Muscle layer of duodenum (tissue), 2 donors: Measurements from ENCODE around the gene TTF1.

ENCODE experiments used
- H3K27ac ChIP-seq: one replicate; pipeline ENCODE4 v1.7.0; 2013; ENCODE audit warnings: mild to moderate bottlenecking, low read length
- H3K27me3 ChIP-seq: one replicate; pipeline ENCODE4 v1.7.0; 2013; ENCODE audit warnings: low read depth, mild to moderate bottlenecking, control low read depth, low read length
- H3K36me3 ChIP-seq, 2 donors: one replicate each; pipeline ENCODE4 v1.7.0; 2013; ENCODE audit warnings: low read length in 2 of 2, control low read depth in 1 of 2, mild to moderate bottlenecking in 1 of 2; ENCODE audit not compliant: insufficient read depth in 2 of 2, control insufficient read depth in 1 of 2
- H3K4me1 ChIP-seq, 2 donors: one replicate each; pipeline ENCODE4 v1.7.0; 2013; ENCODE audit warnings: low read length in 2 of 2, mild to moderate bottlenecking in 2 of 2, control low read depth in 1 of 2, moderate library complexity in 1 of 2; ENCODE audit not compliant: insufficient read depth in 2 of 2, control insufficient read depth in 1 of 2
- H3K4me3 ChIP-seq, 2 donors: one replicate each; pipeline ENCODE4 v1.7.0; 2013; ENCODE audit warnings: low read length in 2 of 2, low read depth in 1 of 2, mild to moderate bottlenecking in 1 of 2
- H3K9me3 ChIP-seq, 2 donors: one replicate each; pipeline ENCODE4 v1.7.0; 2013; ENCODE audit warnings: low read length in 2 of 2, control low read depth in 1 of 2, mild to moderate bottlenecking in 1 of 2; ENCODE audit not compliant: control insufficient read depth in 1 of 2
- donor health status: healthy.

Gene TTF1

DNA sequence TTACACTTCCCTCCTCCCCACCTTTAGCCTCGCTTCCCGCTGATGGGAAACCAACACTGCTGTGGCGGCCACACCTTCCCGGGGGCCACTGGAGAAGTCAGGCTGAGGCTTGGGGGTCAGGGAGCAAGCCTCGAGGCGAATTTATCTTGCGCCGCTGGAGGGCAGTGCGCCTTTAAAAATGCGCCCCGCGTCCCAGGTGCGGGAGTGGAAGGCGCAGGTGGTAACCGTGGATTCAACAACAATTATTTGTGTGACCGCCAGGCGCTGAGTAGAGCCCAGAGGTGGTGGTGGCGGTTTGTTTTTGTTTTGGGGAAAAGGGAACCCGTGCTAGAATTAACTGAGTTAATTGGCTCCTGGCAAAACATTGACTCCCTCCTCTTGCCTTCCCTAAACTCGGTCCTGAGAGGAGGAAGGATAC is 4.5 kb upstream of the TTF1 start:
- Histone ChIP-seq H3K27me3 (peaks cover 39% of the 10 kb centered on the region), H3K27ac (no peak overlapping the region), H3K9me3 (no peaks in the 10 kb centered on the region), H3K36me3 (no peaks in the 10 kb centered on the region), H3K4me3 (peak overlapping the region; percentile 26 to 62), H3K4me1 (peaks cover 9 to 20% of the 10 kb centered on the region in 2 donors)

GRCh38 chr9:132410642-132411041 is 4.0 kb upstream of the TTF1 start:
- peak overlapping the region; percentile 26 to 62 for H3K4me3 ChIP-seq
- H3K27me3 ChIP-seq = peaks cover 39% of the 10 kb centered on the region
- H3K4me1 ChIP-seq = peaks cover 9 to 25% of the 10 kb centered on the region in 2 donors
- no peak overlapping the region for H3K27ac ChIP-seq
- no peaks in the 10 kb centered on the region for H3K9me3 ChIP-seq
- H3K36me3 ChIP-seq = no peaks in the 10 kb centered on the region

DNA sequence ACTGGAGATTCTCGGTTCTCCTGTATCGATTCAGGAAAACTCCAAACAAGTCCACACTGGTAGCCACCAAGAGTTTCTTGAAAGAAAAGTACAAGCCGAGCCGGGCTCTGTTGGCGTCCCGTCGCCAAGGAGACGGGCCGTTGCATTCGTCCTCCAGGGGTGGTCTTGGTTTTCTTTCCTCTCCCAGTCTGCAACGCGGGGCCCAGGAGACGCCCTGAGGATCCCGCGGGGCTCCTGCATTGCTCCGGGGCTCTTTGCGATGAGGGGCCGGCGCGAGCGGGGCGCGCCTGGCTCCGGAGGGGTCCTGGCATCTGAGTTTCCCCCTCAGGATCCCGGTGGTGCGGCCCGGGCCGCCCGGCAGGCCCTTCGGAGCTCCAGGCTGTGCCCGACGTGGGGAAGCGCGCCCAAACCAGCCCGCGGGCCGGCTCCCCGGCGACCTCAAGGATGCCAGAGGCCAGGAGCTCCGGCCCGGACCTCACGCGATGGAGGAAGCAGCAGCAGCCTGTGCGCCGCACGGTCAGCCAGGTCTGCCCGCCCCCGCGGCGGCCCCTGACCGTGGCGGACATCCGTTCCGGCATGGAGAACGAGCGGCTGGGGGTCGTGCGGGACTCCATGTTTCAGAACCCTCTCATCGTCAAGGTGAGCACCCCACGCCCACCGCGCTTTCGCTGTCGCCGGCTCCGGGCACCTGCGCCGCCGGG is 3.3 kb upstream of the TTF1 start, which contains the start of gene CFAP77:
Gene CFAP77 (plus strand): TSS at position 384 of the 701 bp plus-strand sequence. CDS start 61 bp downstream, at position 445.
- Histone ChIP-seq H3K36me3 (no peaks in the 10 kb centered on the region), H3K27me3 (peaks cover 39% of the 10 kb centered on the region), H3K4me3 (peak within 1 kb of the TSS; percentile 26 to 62), H3K27ac (no peak within 1 kb of the TSS), H3K4me1 (peaks cover 9 to 30% of the 10 kb centered on the region in 2 donors), H3K9me3 (no peaks in the 10 kb centered on the region)

- no peaks in the 10 kb centered on the region for H3K9me3 ChIP-seq
- H3K4me3 ChIP-seq = no peak overlapping the region
- no peak overlapping the region for H3K27ac ChIP-seq
- peaks cover 9 to 30% of the 10 kb centered on the region in 2 donors for H3K4me1 ChIP-seq
- H3K36me3 ChIP-seq = peaks cover 0 to 3% of the 10 kb centered on the region in 2 donors
- peaks cover 27% of the 10 kb centered on the region for H3K27me3 ChIP-seq
Observed at GRCh38 chr9:132408521-132408920, 1.9 kb upstream of the TTF1 start.

DNA sequence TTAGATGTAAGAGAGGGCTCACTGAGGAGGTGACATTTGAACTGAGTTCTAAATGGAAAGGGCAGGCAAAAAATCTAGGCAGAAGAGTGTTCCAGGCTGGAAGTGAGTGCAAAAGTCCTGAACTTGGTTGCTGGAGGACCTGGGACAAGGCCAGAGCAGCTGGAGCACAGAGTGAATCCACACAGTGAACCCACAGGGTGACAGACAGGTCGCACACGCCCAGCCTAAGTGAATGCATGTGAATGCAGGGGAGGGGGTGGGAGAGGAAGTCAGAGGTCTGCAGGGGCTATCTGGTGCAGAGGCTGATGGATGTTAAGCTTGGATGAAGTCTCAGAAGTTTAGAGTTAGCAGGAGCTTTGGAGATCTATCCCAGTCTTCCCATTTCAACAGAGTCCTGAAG is 556 bp upstream of the TTF1 start:
- Histone ChIP-seq H3K36me3 (peaks cover 4 to 14% of the 10 kb centered on the region in 2 donors), H3K4me3 (peak overlapping the region; percentile 72 to 79), H3K9me3 (no peaks in the 10 kb centered on the region), H3K27ac (peak overlapping the region; percentile 63), H3K27me3 (peaks cover 18% of the 10 kb centered on the region), H3K4me1 (peaks cover 9 to 30% of the 10 kb centered on the region in 2 donors)

DNA sequence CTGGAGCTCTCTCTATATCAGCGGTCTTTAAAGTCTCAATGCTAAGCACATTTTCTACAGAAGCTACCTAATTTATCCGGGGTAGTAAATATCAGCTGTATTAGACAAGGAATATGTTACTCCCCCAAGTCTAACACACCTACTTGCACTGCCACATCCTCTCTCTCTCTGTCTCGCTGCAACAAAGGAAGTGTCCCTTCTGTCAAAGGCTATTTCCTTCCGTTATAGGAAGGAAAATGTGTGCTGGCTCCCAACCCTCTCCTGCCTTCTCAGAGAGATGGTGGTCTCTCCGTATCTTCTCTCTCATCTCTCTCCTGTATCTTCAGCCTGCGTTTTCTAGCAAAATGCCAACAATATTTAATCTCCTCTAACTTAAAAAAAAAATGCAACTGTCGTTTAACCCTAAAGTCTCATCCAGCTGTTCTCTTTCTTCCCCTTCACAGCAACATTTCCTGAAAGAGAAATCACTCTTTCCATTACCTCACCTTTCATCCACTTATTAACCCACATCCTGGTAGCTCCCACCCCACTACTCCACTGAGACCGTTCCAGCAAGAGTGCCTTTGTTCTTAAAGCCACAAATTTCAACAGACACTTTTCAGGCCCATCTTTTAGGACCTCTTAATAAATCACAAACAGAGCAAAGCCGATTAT is 2.3 kb downstream of the TTF1 start:
- Histone ChIP-seq H3K36me3 (peaks cover 16 to 30% of the 10 kb centered on the region in 2 donors), H3K9me3 (no peaks in the 10 kb centered on the region), H3K27me3 (peaks cover under 1% of the 10 kb centered on the region), H3K4me1 (peaks cover 0 to 10% of the 10 kb centered on the region in 2 donors), H3K27ac (no peak overlapping the region), H3K4me3 (no peak overlapping the region)

DNA sequence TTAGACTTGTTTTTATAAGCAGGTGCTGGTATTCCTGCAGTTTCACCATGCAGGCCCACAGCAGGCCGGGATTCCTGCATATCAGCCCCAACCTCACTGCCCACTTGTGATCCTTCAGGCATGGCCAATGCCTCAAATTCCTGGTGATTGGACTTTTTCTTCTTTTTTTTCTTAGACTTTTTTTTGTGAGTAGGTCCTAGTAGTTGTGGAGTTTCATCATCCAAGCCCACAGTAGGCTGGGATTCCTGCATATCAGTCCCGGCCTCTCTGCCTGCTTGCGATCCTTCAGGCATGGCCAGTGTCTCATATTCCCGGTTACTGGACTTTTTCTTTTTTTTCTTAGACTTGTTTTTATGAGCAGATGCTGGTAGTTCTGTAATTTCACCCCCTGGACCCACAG is 4.8 kb downstream of the TTF1 start:
- Histone ChIP-seq H3K27me3 (no peaks in the 10 kb centered on the region), H3K4me3 (no peak overlapping the region), H3K9me3 (no peaks in the 10 kb centered on the region), H3K27ac (no peak overlapping the region), H3K36me3 (peaks cover 28 to 53% of the 10 kb centered on the region in 2 donors), H3K4me1 (peaks cover 0 to 10% of the 10 kb centered on the region in 2 donors)

GRCh38 chr9:132395560-132395959 is 11.1 kb downstream of the TTF1 start:
- Histone ChIP-seq H3K27ac (no peak overlapping the region), H3K4me1 (no peaks in the 10 kb centered on the region), H3K27me3 (no peaks in the 10 kb centered on the region), H3K4me3 (no peak overlapping the region), H3K9me3 (no peaks in the 10 kb centered on the region), H3K36me3 (peaks cover 60 to 75% of the 10 kb centered on the region in 2 donors)

DNA sequence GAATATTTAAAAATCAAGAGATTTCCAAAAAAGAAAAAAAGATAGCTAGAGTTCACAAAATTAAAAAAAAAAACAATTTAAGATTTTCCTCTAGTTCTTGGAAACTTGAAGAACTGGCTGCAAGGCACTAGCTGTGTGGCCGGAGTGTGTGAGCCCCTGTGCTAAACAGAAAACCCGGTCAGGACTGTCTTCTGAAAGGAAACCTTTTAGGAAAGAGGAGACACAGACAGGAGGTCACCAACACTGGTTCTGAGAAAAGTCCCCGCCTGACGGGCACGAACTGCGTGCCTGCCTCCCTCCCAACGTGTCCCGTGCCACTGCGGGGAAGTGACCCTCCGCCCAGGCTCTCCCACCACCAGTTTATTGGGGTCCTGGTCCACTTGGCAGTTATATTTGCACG is 15.2 kb downstream of the TTF1 start:
- Histone ChIP-seq H3K36me3 (peaks cover 65 to 82% of the 10 kb centered on the region in 2 donors), H3K4me1 (no peaks in the 10 kb centered on the region)

DNA sequence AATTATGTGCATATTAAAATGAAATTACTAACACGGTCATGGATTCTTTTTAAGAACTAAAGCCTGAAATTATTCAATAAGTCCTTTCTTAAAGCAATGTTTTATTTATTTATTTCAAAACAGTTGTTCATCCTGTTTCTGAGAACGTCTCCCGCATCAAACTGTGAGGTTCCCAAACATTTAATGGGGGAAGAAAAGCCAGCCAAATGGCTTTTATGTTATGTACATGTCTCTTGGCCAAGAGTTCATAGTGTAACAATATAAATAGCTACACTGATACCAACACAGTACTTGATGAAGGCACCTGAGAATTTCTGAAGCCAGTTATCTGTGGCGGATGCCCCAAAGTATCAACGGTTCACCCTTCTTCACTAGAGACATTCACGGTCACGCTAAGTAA is 15.7 kb downstream of the TTF1 start:
- Histone ChIP-seq H3K4me1 (no peaks in the 10 kb centered on the region), H3K36me3 (peaks cover 65 to 82% of the 10 kb centered on the region in 2 donors), H3K9me3 (no peaks in the 10 kb centered on the region), H3K27ac (no peak overlapping the region), H3K4me3 (no peak overlapping the region), H3K27me3 (no peaks in the 10 kb centered on the region)

More for the DNA sequence above, 15.2 kb downstream of the TTF1 start:
- Histone ChIP-seq H3K9me3 (no peaks in the 10 kb centered on the region), H3K27ac (no peak overlapping the region), H3K4me3 (no peak overlapping the region), H3K27me3 (no peaks in the 10 kb centered on the region)

GRCh38 chr9:132387133-132387532 is 19.5 kb downstream of the TTF1 start:
- Histone ChIP-seq H3K4me1 (no peaks in the 10 kb centered on the region), H3K9me3 (no peaks in the 10 kb centered on the region), H3K27ac (no peak overlapping the region), H3K27me3 (no peaks in the 10 kb centered on the region), H3K36me3 (peaks cover 64 to 89% of the 10 kb centered on the region in 2 donors), H3K4me3 (no peak overlapping the region)
